Activated naive CD8-positive, alpha-beta T cell (primary cell): ENCODE measurements around the gene KCTD6.

Source experiments
- H3K27ac Mint-ChIP-seq: one replicate; pipeline ENCODE4 v1.8.0; 2021; ENCODE audit warnings: mixed read lengths
- H3K27me3 Mint-ChIP-seq: one replicate; pipeline ENCODE4 v1.8.0; 2021; ENCODE audit warnings: mixed read lengths
- H3K36me3 Mint-ChIP-seq: one replicate; pipeline ENCODE4 v1.8.0; 2021; ENCODE audit warnings: mixed read lengths
- H3K4me1 Mint-ChIP-seq: one replicate; pipeline ENCODE4 v1.8.0; 2021; ENCODE audit warnings: low read depth, mixed read lengths
- H3K4me3 Mint-ChIP-seq: one replicate; pipeline ENCODE4 v1.8.0; 2021; ENCODE audit warnings: mild to moderate bottlenecking, mixed read lengths
- H3K9me3 Mint-ChIP-seq: one replicate; pipeline ENCODE4 v1.8.0; 2021; ENCODE audit warnings: low read depth, mixed read lengths

The KCTD6 gene

DNA sequence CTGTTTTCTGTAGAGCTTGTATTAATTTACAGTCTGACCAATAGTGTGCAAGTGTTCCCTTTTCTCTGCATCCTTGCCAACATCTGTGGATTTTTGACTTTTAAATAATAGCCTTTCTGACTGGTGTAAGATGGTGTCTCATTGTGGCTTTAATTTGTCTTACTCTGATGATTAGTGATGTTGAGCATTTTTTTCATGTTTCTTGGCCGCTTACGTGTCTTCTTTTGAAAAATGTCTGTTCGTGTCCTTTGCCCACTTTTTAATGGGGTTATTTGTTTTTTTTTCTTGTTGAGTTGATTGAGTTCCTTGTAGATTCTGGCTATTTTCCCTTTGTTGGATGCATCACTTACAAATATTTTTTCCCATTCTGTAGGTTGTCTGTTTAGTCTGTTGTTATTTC lies 52.6 kb downstream of the KCTD6 start:
- Mint-ChIP-seq H3K27ac (no peak overlapping the region), H3K4me1 (no peaks in the 10 kb centered on the region), H3K36me3 (peaks cover 2% of the 10 kb centered on the region), H3K4me3 (no peak overlapping the region), H3K27me3 (peaks cover 2% of the 10 kb centered on the region), H3K9me3 (no peaks in the 10 kb centered on the region)

DNA sequence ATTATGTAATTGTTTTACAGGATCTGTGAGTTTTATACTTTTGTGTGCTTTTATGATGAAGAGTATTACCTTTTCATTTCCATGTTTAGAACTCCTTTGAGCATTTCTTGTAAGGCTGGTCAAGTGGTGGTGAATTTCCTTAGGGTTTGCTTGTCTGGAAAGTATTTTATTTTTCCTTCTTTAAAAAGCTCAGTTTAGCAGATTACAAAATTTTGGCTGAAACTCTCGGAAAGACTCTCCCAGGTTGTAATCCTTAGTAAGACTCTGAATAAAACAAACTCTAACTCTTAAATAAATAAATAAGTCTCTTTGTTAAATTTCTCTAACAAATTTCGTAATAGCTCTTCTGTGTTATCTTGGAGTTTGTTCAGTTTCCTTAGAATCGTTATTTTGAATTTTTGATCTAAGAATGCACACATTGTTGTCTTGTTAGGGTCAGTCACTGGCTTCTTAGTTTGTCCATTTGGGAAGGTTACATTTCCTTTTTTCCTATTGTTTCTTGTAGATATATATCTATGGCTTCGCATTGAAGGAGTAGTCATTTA lies 59.8 kb downstream of the KCTD6 start:
- Mint-ChIP-seq H3K4me1 (no peaks in the 10 kb centered on the region), H3K9me3 (peaks cover 8% of the 10 kb centered on the region), H3K4me3 (no peak overlapping the region), H3K27me3 (peaks cover 2% of the 10 kb centered on the region), H3K27ac (no peak overlapping the region), H3K36me3 (peaks cover 3% of the 10 kb centered on the region)
